ENCODE results near the gene ARHGEF1. TPM values are rescaled to one million over a fixed set of nuclear protein-coding genes. Genes with fewer than 3 reads are reported as not detected.

ARHGEF1 gene
- total RNA-seq, 1 donor from 2014 or later, result 10.9 TPM

- Histone ChIP-seq H3F3A (ENCODE audit: low read depth) (peaks cover 22% of the 10 kb centered on the region), H3K4me2 (no peak overlapping the region), H4K20me1 (ENCODE audit: low read depth) (no peaks in the 10 kb centered on the region), H3K27me3 (peaks cover 54% of the 10 kb centered on the region), H3K9ac (no peak overlapping the region), H3K9me3 (ENCODE audit: low read depth) (no peaks in the 10 kb centered on the region), H3K79me2 (ENCODE audit: low read depth) (peaks cover 3% of the 10 kb centered on the region), H3K4me3 (no peak overlapping the region), H3K27ac (no peak overlapping the region), H3K4me1 (peaks cover 2% of the 10 kb centered on the region), H3K36me3 (no peaks in the 10 kb centered on the region), H2AFZ (replicated peaks) (no peak overlapping the region)
- DNase-seq (ENCODE audit: low spot score), result no peak
- Mint-ChIP-seq H3K36me3 (no peaks in the 10 kb centered on the region), H3K27ac (no peak overlapping the region), H3K4me1 (peaks cover 14% of the 10 kb centered on the region), H3K9me3 (no peaks in the 10 kb centered on the region), H3K4me3 (peak overlapping the region; percentile 36), H3K27me3 (ENCODE audit: insufficient read depth, low read depth) (peaks cover 31% of the 10 kb centered on the region)
- TF ChIP-seq EZH2phosphoT487 (IDR thresholded peaks at IDR 0.05) (no peak), EZH2 (IDR thresholded peaks at IDR 0.05) (no peak)
- TF ChIP-seq, protein P1, sequence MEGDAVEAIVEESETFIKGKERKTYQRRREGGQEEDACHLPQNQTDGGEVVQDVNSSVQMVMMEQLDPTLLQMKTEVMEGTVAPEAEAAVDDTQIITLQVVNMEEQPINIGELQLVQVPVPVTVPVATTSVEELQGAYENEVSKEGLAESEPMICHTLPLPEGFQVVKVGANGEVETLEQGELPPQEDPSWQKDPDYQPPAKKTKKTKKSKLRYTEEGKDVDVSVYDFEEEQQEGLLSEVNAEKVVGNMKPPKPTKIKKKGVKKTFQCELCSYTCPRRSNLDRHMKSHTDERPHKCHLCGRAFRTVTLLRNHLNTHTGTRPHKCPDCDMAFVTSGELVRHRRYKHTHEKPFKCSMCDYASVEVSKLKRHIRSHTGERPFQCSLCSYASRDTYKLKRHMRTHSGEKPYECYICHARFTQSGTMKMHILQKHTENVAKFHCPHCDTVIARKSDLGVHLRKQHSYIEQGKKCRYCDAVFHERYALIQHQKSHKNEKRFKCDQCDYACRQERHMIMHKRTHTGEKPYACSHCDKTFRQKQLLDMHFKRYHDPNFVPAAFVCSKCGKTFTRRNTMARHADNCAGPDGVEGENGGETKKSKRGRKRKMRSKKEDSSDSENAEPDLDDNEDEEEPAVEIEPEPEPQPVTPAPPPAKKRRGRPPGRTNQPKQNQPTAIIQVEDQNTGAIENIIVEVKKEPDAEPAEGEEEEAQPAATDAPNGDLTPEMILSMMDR (IDR thresholded peaks at IDR 0.05), result no peak
Observed at GRCh38 chr19:41879670-41880328, 3.2 kb upstream of the ARHGEF1 start.

GRCh38 chr19:41880329-41880708 is 2.7 kb upstream of the ARHGEF1 start:
- peaks cover 18% of the 10 kb centered on the region for H3K4me1 Mint-ChIP-seq
- H3K27me3 ChIP-seq, result peaks cover 54% of the 10 kb centered on the region
- H3K4me3 Mint-ChIP-seq, result peak overlapping the region; percentile 36
- H3K9me3 ChIP-seq (ENCODE audit: low read depth), result no peaks in the 10 kb centered on the region
- H3K79me2 ChIP-seq (ENCODE audit: low read depth), result peaks cover 9% of the 10 kb centered on the region
- H3F3A ChIP-seq (ENCODE audit: low read depth), result peaks cover 22% of the 10 kb centered on the region
- DNase-seq (ENCODE audit: low spot score), result no peak
- no peaks in the 10 kb centered on the region for H3K36me3 ChIP-seq
- H3K4me2 ChIP-seq, result no peak overlapping the region
- H3K4me3 ChIP-seq, result no peak overlapping the region
- H3K9ac ChIP-seq, result no peak overlapping the region
- no peaks in the 10 kb centered on the region for H3K9me3 Mint-ChIP-seq
- H3K27ac ChIP-seq, result no peak overlapping the region
- no peak overlapping the region for H3K27ac Mint-ChIP-seq
- peaks cover 33% of the 10 kb centered on the region for H3K27me3 Mint-ChIP-seq (ENCODE audit: insufficient read depth, low read depth)
- H2AFZ ChIP-seq (replicated peaks), result no peak overlapping the region
- peaks cover 6% of the 10 kb centered on the region for H3K4me1 ChIP-seq
- no peaks in the 10 kb centered on the region for H3K36me3 Mint-ChIP-seq
- TF ChIP-seq EZH2 (IDR thresholded peaks at IDR 0.05), result no peak
- TF ChIP-seq EZH2phosphoT487 (IDR thresholded peaks at IDR 0.05), result no peak
- TF ChIP-seq, protein P1 (IDR thresholded peaks at IDR 0.05), result no peak
- no peaks in the 10 kb centered on the region for H4K20me1 ChIP-seq (ENCODE audit: low read depth)

DNA sequence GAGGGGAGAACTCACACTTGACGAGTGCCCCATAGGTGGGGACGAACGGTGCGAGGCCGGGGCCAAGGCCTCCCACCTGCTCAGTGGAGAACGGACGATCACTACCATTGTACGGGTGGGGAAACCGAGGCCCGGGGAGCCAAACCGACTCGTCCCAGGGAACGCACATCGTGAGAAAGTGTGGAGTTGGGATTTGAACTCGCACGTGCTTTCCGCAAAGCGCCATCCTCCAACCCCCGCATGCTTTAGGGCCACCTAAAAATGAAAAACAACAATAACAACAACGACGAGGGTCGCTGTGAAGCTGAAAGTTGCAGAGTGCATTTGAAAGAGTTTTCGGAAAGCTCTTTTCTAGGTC is 458 bp downstream of the ARHGEF1 start:
- Mint-ChIP-seq H3K27ac (no peak overlapping the region), H3K36me3 (no peaks in the 10 kb centered on the region), H3K4me1 (peaks cover 18% of the 10 kb centered on the region), H3K27me3 (ENCODE audit: insufficient read depth, low read depth) (peaks cover 31% of the 10 kb centered on the region), H3K4me3 (peak overlapping the region; percentile 94), H3K9me3 (no peaks in the 10 kb centered on the region)
- Histone ChIP-seq H2AFZ (replicated peaks) (peak overlapping the region; percentile 93), H3K27me3 (peaks cover 44% of the 10 kb centered on the region), H3K79me2 (ENCODE audit: low read depth) (peaks cover 9% of the 10 kb centered on the region), H3F3A (ENCODE audit: low read depth) (peaks cover 22% of the 10 kb centered on the region), H3K4me3 (peak overlapping the region; percentile 92), H4K20me1 (ENCODE audit: low read depth) (no peaks in the 10 kb centered on the region), H3K36me3 (no peaks in the 10 kb centered on the region), H3K4me2 (peak overlapping the region; percentile 97), H3K9me3 (ENCODE audit: low read depth) (no peaks in the 10 kb centered on the region), H3K4me1 (peaks cover 6% of the 10 kb centered on the region), H3K27ac (no peak overlapping the region), H3K9ac (no peak overlapping the region)
- TF ChIP-seq, protein P1 (IDR thresholded peaks at IDR 0.05), result no peak
- TF ChIP-seq EZH2 (IDR thresholded peaks at IDR 0.05), result no peak
- TF ChIP-seq EZH2phosphoT487 (IDR thresholded peaks at IDR 0.05), result no peak
- DNase-seq (ENCODE audit: low spot score), result peak; percentile 19

Measured in neural progenitor cell (in vitro differentiated cells).